Heart left ventricle (tissue), 13 donors: ENCODE measurements around the gene ARFGAP1.

ENCODE experiments used
- CTCF ChIP-seq, 12 donors: fragments of 200-600 bp; sonication (generic) in 4 of 12; IDR thresholded peaks; one replicate each; pipeline versions ENCODE4 v1.5.0 to v1.8.0; 2018 to 2022; ENCODE audit warnings: antibody characterized with exemption in 12 of 12, mild to moderate bottlenecking in 5 of 12
- POLR2A ChIP-seq, 2 donors: fragments of 450-650 bp; IDR thresholded peaks; one replicate each; pipeline ENCODE4 v1.6.1; 2017; ENCODE audit warnings: antibody characterized with exemption in 2 of 2, mild to moderate bottlenecking in 2 of 2, moderate library complexity in 2 of 2
- donor health status: ischemic (EF 13 %, LVEDD 7.1; RV severe dilation, severe dysfunction).
- donor health status: DM: no; HTN: yes; CAD: no.
- donor health status: DM: no; HTN: no; CAD: no.
- donor health status: ischemic (EF 25% LVEDD 6.9; RV normal size, moderate dysfunction).
- donor health status: ischemic (EF 25% LVEDD 5.7; RV mildly dilated, moderate dysfunction).
- donor health status: ischemic (EF 35%, LVEDD 5.7; RV mildly dilated, moderate dysfunction).
- donor health status: nonischemic (EF 11% LVEDD 7.7; RV severe dilation, severe dysfunction).
- donor health status: DM: yes; HTN: yes; CAD: no.
- donor health status: PGD.
- donor health status: ischemic (EF 29% LVEDD 5.4; RV normal size, mild dysfunction).
- donor health status: nonischemic (EF 23%, LVEDD 6.1; RV moderate dilation, normal function).

GRCh38 chr20:63315731-63316491 lies 43.3 kb downstream of the ARFGAP1 start:
- TF ChIP-seq CTCF (IDR thresholded peaks at IDR 0.05) (no peak), POLR2A (IDR thresholded peaks at IDR 0.05) (no peak)
